Activated CD8-positive, alpha-beta T cell treated with anti-CD3 and anti-CD28 coated beads for 36 hours (primary cell): Measurements from ENCODE around the gene KLHL35. TPM values are rescaled to one million over a fixed set of nuclear protein-coding genes. Genes with fewer than 3 reads are reported as not detected.

ENCODE experiments used
- ATAC-seq: fragments of 200-7000 bp; cut with Tn5 transposase; one replicate; pipeline ENCODE4 v1.10.0; 2021; ENCODE audit warnings: mild to moderate bottlenecking, moderate library complexity
- CTCF ChIA-PET: fragments of 350-600 bp; sonication (Branson Sonifier 250); formaldehyde crosslinking; loops from one replicate; lab custom pipeline; 2021; ENCODE audit warnings: antibody characterized with exemption; lab: Charles Lee
- POLR2A ChIA-PET: fragments of 350-600 bp; sonication (Branson Sonifier 250); formaldehyde crosslinking; loops from one replicate; lab custom pipeline; 2021; ENCODE audit warnings: antibody characterized with exemption; lab: Charles Lee
- DNase-seq: peaks from one replicate; pipeline ENCODE4 v3.0.0-alpha.2; 2020
- H3K27ac Mint-ChIP-seq: one replicate; pipeline ENCODE4 v1.8.0; 2021; ENCODE audit warnings: mild to moderate bottlenecking, mixed read lengths
- H3K27me3 Mint-ChIP-seq: one replicate; pipeline ENCODE4 v1.8.0; 2021; ENCODE audit warnings: mixed read lengths
- H3K36me3 Mint-ChIP-seq: one replicate; pipeline ENCODE4 v1.8.0; 2021; ENCODE audit warnings: low read depth, mixed read lengths
- H3K4me1 Mint-ChIP-seq: one replicate; pipeline ENCODE4 v1.8.0; 2021; ENCODE audit warnings: low read depth, mixed read lengths
- H3K4me3 Mint-ChIP-seq: one replicate; pipeline ENCODE4 v1.8.0; 2021; ENCODE audit warnings: mild to moderate bottlenecking, moderate library complexity, mixed read lengths
- H3K9me3 Mint-ChIP-seq: one replicate; pipeline ENCODE4 v1.8.0; 2021; ENCODE audit warnings: mixed read lengths
- intact Hi-C: fragments of 100-400 bp; cut with micrococcal nuclease; formaldehyde crosslinking; loops from one replicate; pipeline ENCODE4 v1.10.0; 2022
- total RNA-seq, 2 experiments: library from RNA; stranded (reverse); gene quantifications; one replicate each; pipeline ENCODE4 v1.2.3, GENCODE V29; 2021
- TF ChIP-seq, protein P1 (sequence below): fragments of 200-600 bp; IDR thresholded peaks from one replicate; pipeline ENCODE4 v1.8.0; 2022; ENCODE audit warnings: antibody characterized with exemption, mild to moderate bottlenecking

KLHL35 gene
- total RNA-seq, 2 experiments from 2014 or later: 0.16 to 0.77 TPM

DNA sequence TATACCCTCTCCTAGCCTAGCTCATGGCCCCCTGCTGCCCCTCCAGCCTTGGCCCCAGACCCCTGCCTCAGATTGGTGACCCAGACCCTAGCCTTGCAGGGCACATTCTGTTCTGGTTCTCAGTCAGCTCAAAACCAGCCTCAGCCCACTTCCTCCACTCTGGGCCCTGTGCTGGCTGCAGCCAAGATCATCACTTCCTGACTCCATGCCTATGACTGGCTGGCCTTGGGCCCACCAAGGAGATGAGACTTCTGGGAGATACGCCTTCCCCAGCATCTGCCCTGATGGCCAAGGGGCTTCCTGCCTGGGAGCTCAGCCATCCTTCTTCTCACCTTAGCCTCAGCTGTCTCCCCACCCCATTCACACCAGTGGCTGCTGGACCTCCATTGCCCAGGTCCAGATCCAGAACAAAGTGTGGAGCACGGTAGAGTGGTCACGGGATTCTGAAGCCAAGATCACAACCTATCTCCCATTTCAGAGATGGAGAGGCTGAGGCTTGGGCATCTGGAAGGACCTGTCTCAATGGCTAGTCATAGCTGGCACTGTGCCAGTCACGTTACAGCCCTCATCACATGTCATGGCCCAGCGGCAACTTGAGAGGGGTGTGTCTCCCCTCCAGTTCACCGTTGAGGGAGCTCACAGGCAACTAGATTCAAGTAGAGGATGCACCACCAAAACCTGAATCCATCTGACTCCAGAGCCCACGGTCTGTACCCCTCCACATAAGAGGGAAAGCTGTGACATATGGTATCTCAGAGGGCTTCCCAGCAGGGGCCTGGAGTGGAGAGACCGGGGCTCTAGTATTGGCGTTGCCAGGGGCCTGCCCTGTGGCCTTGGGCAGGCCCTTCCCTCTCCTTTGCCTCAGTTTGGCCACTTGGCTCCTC is 43.0 kb upstream of the KLHL35 start:
- ChIA-PET POLR2A (interaction anchor here (0.6 to 1.9 kb wide), 5 partner anchors 15 to 120 kb away, joined by 3 to 6 read pairs (median 3); no protein-coding TSS in a partner anchor), CTCF (interaction anchor here (0.8 to 2.0 kb wide), 9 partner anchors 11 to 88 kb away, joined by 3 to 9 read pairs (median 5); partner anchors contain the start of gene GDPD5)
- Mint-ChIP-seq H3K4me3 (peak overlapping the region; percentile 65), H3K4me1 (peaks cover 17% of the 10 kb centered on the region), H3K9me3 (no peaks in the 10 kb centered on the region), H3K27ac (peak overlapping the region; percentile 91), H3K27me3 (no peaks in the 10 kb centered on the region), H3K36me3 (no peaks in the 10 kb centered on the region)
- TF ChIP-seq, protein P1, sequence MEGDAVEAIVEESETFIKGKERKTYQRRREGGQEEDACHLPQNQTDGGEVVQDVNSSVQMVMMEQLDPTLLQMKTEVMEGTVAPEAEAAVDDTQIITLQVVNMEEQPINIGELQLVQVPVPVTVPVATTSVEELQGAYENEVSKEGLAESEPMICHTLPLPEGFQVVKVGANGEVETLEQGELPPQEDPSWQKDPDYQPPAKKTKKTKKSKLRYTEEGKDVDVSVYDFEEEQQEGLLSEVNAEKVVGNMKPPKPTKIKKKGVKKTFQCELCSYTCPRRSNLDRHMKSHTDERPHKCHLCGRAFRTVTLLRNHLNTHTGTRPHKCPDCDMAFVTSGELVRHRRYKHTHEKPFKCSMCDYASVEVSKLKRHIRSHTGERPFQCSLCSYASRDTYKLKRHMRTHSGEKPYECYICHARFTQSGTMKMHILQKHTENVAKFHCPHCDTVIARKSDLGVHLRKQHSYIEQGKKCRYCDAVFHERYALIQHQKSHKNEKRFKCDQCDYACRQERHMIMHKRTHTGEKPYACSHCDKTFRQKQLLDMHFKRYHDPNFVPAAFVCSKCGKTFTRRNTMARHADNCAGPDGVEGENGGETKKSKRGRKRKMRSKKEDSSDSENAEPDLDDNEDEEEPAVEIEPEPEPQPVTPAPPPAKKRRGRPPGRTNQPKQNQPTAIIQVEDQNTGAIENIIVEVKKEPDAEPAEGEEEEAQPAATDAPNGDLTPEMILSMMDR: no peak
- intact Hi-C loops: no loop called here
- DNase-seq (peak; percentile 41), ATAC-seq (peak; percentile 86)

DNA sequence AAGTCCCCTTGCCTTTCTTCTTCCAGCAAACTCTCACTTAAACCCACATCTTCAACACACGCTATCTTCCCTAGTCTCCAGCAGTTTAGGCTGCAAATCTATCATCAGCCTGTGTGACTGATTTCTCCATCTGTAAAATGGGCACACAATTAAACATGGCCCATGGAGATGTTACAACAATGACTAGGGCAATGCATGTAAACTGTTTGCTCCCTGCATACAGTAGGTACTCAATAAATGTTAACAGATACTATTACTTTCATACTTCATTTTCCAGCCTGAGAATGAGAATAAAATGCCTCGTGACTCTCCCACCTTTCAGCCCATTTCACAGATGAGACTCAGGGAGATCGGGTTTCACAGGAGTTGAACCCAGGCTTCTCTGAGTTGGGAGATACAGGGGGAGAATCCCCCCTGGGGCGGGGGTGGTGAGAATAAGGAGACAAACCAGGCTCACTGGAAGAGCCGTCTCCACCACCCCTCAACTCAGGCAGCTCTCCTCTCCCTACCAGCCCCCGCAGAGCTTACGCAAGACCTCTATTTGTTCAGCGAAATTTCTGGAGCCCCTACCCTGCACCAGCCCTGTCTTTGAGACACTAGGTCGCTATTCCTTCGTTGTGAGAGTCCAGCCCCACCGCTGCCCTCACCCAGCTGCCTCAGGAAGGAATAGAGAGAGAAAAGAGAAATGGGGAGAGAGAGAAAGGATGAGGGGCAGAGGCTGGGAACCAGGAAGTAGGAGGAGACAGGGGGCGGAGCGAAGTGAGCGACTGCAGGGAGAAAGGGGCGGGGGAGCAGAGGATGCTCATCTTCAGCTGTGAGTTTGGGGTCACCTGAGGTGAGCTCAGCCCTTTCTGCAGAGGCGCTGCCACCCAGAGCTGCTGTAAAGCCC is 42.1 kb upstream of the KLHL35 start:
- peak overlapping the region; percentile 65 for H3K4me3 Mint-ChIP-seq
- H3K27ac Mint-ChIP-seq: peak overlapping the region; percentile 91
- no peaks in the 10 kb centered on the region for H3K36me3 Mint-ChIP-seq
- TF ChIP-seq, protein P1: no peak
- no peaks in the 10 kb centered on the region for H3K9me3 Mint-ChIP-seq
- H3K27me3 Mint-ChIP-seq: no peaks in the 10 kb centered on the region
- intact Hi-C loops: no loop called here
- ChIA-PET POLR2A (interaction anchor here (0.6 to 1.9 kb wide), 6 partner anchors 16 to 119 kb away, joined by 3 to 6 read pairs (median 3); no protein-coding TSS in a partner anchor), CTCF (interaction anchor here (0.8 to 2.0 kb wide), 9 partner anchors 11 to 87 kb away, joined by 3 to 9 read pairs (median 5); partner anchors contain the start of gene GDPD5)
- DNase-seq (peak; percentile 92), ATAC-seq (peak; percentile 92)
- peaks cover 17% of the 10 kb centered on the region for H3K4me1 Mint-ChIP-seq

DNA sequence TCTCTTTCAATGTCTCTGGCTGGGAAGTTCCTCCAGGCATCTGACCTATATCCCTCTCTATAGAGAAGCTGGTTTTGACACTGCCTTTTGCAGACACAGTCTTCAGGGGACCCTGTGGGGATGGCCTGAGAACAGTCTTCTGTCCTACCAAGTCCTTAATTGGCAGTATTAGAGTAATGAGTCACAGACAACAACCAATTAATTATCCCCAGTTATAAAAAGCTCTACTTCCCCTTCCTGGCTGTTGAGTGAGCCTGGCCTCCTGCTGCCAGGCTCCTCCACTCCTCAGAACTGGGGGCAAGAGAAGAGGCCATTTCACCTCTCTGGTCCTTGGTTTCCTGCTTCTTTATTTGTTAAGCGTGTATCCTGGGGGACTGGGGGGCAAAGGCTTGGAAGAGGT is 41.2 kb upstream of the KLHL35 start:
- ATAC-seq (no peak), DNase-seq (no peak)
- POLR2A ChIA-PET: no interaction called here
- no peaks in the 10 kb centered on the region for H3K36me3 Mint-ChIP-seq
- H3K4me3 Mint-ChIP-seq: no peak overlapping the region
- H3K27ac Mint-ChIP-seq: peak overlapping the region; percentile 26
- no peaks in the 10 kb centered on the region for H3K9me3 Mint-ChIP-seq
- TF ChIP-seq, protein P1: no peak
- H3K4me1 Mint-ChIP-seq: peaks cover 17% of the 10 kb centered on the region
- CTCF ChIA-PET: interaction anchor here (2.0 kb wide), 1 partner anchor 29 kb away, joined by 9 read pairs; no protein-coding TSS in a partner anchor
- H3K27me3 Mint-ChIP-seq: no peaks in the 10 kb centered on the region
- intact Hi-C loops: no loop called here

DNA sequence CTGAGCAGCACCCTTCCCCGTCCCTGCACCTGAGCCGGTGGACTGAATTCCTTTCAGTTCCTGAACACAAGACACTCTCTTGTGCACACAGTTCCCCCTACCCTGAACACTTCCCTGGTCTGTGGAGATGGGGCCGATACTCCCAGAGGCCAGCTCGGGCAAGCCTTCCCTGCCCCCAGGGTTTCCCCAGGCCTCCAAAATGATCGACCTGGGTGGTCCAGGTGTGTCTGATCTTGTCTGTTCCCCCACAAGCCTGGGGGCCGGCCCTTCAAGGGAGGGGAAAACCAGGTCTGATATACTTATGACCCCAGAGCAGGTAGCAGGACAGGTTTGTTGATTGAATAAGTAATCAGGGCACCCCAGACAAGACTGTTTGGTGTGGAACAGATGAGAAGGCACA is 40.7 kb upstream of the KLHL35 start:
- ATAC-seq (no peak), DNase-seq (no peak)
- no peak overlapping the region for H3K27ac Mint-ChIP-seq
- no peaks in the 10 kb centered on the region for H3K36me3 Mint-ChIP-seq
- H3K9me3 Mint-ChIP-seq: no peaks in the 10 kb centered on the region
- ChIA-PET POLR2A (no interaction called here), CTCF (no interaction called here)
- no peak overlapping the region for H3K4me3 Mint-ChIP-seq
- intact Hi-C loops: no loop called here
- H3K4me1 Mint-ChIP-seq: peaks cover 17% of the 10 kb centered on the region
- TF ChIP-seq, protein P1: no peak
- no peaks in the 10 kb centered on the region for H3K27me3 Mint-ChIP-seq
